GM18951 (cell line): Measurements from ENCODE around the gene LLGL2.
"Not testable (repeated sequence)": the region's sequence is repeated elsewhere in the genome, so short reads cannot be mapped to it uniquely, and the experiment has no call there.

Experiments
- POLR2A ChIP-seq: IDR thresholded peaks from 4 replicates; pipeline ENCODE4 v1.6.1; 2011; ENCODE audit warnings: mild to moderate bottlenecking; ENCODE audit not compliant: insufficient read length, insufficient read depth; ENCODE audit errors: extremely low read depth
- in situ Hi-C: fragments of 300-500 bp; cut with MboI; formaldehyde crosslinking; loops from one replicate; pipeline ENCODE4 v1.12.0; 2022; ENCODE audit warnings: low sequenced_read_pairs, mixed read lengths, inconsistent platforms; ENCODE audit not compliant: unreplicated experiment

The LLGL2 gene

DNA sequence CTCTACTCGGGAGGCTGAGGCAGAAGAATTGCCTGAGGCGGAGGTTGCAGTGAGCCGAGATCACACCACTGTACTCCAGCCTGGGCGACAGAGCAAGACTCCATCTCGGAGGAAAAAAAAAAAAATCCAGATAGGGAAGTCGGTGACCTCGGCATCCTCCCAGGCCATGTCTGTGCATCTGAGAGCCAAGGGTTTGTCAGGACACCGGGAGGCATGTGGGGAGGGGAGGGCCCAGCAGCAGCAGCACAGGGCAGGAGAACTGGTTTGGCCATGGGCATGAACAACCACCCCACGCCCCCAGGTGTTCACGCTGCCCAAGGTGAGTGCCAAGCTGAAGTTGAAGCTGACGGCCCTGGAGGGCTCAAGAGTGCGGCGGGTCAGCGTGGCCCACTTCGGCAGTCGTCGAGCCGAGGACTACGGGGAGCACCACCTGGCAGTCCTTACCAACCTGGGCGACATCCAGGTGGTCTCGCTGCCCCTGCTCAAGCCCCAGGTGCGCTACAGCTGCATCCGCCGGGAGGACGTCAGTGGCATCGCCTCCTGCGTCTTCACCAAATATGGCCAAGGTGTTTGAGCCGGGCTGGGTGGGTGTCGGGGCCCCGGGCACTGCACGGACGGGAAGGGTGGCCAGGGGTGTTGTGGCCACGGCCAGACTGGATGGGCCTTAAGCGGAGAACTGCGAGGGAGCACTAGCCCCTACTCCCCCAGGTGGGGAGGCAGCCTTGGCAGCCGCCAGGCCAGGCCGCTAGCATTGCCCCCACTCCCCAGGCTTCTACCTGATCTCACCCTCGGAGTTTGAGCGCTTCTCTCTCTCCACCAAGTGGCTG, 47.4 kb downstream of the LLGL2 start:
- TF ChIP-seq POLR2A = no peak
- in situ Hi-C loops = no loop called here

DNA sequence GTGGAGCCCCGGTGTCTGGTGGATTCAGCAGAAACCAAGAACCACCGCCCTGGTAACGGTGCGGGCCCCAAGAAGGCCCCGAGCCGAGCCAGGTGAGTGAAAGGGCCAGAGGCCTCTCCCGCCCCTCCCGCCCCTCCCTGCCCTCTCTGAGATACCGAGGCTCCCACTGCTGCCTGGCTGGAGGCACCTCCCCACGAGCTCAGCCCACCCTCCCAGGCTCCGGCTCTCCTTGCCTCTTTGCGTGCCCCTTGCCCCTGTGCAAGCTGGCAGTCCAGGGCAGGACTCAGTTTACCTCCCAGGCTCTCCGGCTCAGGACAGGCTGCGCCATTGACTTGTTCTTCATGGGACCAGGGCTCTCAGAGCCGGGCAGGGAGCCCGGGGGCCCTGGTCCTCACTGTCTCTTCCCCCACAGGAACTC, 48.1 kb downstream of the LLGL2 start:
- in situ Hi-C loops = no loop called here
- no peak for TF ChIP-seq POLR2A

DNA sequence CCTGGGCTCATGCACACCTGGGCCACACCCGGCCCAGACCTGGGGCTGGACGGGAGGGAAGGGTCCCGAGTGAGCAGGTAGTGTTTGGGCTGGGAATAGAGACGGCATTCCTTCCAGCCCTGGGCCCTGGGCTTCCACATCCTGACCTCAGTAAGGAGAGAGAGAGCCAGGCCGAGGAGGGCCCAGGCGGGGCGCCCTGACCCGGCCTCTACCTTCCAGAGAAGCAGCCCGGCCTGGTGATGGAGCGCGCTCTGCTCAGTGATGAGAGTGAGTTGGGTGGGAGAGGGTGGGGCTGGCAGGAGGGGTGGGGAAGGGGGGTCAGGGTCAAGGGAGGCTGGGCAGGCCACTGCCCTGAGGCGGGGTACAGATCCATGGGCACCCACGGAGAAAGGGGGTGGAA, 48.5 kb downstream of the LLGL2 start:
- in situ Hi-C loops = no loop called here
- TF ChIP-seq POLR2A = no peak

DNA sequence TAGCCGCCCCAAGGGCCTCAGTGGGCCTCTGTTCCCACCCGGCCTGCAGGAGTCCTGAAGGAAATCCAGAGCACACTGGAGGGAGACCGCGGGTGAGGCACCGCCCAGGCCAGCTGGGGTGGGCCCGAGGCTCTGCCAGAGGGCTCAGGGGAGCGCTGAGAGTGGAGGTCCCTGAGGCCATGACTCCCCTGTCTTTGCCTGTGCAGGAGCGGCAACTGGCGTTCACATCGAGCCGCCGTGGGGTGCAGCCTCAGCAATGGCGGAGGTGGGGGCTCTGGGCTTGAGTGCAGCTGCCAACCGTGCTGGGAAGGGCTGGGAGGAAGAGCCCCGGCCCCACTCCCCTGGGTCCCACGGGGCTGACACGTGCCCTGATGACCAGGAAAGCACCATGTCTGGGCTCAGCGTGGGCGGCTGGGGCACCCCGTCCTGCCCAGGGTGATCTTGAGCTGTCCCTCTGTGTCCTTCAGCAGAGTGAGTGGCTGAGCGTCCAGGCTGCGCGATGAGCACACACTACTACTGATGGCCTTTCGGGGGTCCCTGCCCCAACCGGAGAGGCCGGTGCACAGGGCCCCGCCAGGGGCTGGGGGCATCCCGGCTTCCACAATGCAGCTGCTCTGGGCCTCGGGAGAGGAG, 49.0 kb downstream of the LLGL2 start:
- in situ Hi-C loops = no loop called here
- TF ChIP-seq POLR2A = no peak

DNA sequence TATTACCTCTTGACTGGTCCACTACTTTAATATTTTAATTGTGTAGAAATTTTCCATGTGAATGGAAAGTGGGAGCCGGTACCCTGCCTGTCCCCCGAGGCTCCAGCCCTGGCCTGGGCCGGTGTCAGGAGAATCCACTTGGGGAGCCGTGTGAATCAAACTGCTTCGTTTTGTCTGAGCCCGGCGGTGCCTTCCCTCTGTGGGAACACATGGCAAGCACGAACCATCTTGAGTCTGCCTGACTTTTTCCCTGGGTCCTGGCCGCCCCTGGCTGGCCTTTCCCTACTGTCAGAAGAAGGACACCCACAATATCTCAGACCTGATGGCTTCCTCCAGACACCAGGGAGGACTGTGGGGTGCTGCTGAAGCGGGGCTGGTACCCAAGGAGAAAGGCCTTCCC, 49.7 kb downstream of the LLGL2 start:
- in situ Hi-C loops = no loop called here
- no peak for TF ChIP-seq POLR2A

DNA sequence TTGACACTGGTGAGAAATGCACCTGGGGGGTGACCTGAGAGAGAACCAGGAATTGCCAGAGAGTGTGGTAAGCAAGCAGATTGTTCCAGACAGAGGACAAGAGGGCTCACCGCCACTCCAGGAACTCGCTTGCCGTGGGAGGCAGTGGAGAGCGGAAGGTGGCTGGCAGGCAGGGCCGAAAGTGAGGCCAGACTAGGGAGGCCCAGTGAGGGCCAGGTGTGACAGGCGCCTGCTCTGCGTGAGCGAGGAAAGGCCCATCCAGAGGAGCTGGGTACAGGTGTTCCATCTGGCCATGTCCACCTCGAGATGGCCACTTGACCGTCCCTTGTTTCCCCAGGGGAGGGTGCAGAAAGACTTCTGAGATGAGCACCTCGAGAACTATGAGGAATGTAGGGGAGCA, 50.2 kb downstream of the LLGL2 start:
- TF ChIP-seq POLR2A = no peak
- in situ Hi-C loops = no loop called here

DNA sequence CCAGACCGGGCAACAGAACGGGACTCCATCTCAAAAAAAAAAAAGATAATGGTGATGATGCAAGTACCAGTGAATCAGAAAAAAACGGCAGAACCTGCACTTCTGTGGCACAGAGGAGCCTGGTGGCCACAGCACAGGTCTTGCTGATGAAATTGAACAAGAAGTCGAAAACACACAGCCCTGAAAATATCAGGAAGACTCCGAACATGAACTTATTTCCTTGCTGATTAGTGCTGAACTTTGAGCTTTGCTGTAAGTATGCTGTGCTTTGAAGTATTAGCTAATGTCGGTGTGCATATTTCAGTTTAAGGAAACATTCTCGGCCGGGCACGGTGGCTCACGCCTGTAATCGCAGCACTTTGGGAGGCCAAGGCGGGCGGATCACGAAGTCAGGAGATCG, 51.2 kb downstream of the LLGL2 start:
- in situ Hi-C loops = no loop called here
- TF ChIP-seq POLR2A = no peak

DNA sequence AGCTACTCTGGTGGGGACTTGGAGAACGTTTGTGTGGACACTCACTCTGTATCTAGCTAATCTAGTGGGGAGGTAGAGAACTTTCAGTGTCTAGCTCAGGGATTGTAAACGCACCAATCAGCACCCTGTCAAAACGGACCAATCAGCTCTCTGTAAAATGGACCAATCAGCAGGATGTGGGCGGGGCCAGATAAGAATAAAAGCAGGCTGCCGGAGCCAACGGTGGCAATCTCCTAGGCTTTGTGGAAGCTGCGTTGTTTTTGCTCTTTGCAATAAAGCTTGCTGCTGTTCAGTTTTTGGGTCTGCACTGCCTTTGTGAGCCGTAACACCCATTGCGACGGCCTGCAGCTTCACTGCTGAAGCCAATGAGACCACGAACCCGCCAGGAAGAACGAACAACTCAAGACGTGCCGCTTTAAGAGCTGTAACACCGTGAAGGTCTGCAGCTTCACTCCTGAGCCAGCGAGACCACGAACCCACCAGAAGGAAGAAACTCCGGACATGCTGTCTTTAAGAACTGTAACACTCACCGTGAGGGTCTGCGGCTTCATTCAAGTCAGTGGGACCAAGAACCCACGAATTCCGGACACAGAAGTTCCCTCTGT, 55.7 kb downstream of the LLGL2 start:
- in situ Hi-C loops = not testable (repeated sequence)

DNA sequence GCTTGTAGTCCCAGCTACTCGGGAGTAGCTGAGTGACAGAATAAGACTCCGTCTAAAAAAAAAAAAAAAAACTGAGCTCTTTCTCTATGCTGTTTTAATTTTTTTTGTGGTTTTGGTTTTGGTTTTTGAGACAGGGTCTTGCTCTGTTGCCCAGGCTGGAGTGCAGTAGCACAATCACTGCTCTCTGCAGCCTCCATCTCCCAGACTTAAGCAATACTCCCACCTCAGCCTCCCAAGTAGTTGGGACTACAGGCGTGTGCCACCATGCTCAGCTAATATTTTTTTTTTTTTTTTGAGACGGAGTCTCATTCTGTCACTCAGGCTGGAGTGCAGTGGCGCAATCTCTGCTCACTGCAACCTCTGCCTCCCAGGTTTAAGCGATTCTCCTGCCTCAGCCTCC, 57.7 kb downstream of the LLGL2 start:
- in situ Hi-C loops = not testable (repeated sequence)

DNA sequence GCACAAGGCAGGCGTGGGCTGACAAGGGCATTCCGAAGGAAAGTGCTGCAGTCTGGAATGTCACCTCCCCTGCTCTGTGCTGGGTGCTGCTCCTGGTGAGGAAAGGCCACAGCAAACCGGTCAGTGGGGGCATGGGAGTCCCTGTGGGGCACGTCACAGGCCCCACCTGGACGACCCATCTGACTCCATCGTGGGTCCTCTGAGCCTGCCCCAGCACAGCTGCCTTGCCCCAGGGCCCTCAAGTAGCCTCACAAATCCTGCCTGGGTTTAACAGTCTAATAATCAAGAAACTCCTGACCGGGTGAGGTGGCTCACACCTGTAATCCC, 59.3 kb downstream of the LLGL2 start:
- no peak for TF ChIP-seq POLR2A
- in situ Hi-C loops = no loop called here

DNA sequence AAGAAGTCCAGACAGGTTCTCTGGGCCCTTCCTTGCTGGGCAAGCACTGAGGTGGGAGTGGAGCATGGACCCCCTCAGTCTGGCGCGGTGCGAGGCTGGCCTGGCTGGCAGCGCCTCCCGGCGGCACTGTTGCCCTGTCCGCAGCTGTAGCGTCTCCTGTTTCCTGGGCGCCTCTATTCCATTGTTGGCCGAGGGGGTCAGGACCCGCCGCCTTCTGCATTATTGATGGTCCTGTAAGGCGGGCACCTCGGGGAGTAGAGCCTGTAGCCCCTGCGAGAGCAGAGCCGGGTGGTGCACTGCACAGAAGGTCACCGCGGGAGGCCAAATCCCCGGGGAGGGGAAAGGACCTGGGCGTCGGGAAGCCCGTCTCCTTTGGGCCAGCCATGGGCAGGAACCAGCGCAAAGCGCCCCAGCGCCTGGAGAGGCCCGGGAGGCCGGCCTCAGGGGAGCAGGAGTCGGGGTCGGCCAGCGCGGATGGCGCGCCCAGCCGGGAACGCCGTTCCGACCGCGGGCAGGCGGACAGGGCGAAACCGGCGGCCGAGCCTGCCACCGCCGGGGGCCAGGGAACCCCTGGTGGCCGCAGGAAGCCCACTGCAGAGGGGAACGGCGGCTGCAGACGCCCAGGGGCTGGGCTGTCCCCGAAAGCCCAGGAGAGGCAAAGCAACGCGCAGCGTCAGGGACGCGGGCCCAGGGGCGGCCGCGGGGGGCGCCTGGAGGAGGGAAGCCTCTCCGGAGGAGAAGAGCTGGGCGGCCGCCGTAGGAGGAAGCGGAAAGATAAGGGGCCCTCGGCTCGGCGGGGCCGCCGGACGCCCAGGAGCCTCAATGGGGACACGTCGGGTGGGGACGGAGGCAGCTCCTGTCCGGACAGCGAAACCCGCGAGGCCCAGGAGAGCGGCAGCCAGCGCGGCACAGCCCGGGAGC, 62.4 kb downstream of the LLGL2 start, which contains the start of gene MYO15B:
Gene MYO15B, plus strand, starts transcription at position 126 of the 921 bp plus-strand sequence. Its CDS starts 258 bp downstream, at position 384.
- in situ Hi-C loops = no loop called here
- no peak for TF ChIP-seq POLR2A

DNA sequence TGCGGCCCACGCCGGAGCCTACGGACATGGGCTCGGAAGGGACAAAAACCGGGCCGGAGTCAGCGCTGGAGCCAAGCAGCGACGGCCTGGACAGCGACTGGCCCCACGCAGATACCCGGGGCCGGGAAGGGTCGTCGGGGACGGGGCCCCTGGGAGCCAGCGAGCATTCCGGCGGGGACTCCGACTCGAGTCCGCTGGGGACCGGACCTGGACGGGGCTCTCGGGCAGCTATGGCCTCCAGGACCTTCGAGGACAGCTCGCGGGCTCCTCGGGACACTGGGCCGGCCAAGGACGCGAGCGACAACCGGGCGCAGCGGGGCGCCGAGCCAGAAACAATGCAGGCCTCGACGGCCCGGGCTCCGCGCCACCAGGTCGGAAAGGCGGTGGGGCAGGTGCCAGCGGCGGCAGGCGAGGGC, 63.1 kb downstream of the LLGL2 start:
- TF ChIP-seq POLR2A = no peak

More for the DNA sequence above, 63.1 kb downstream of the LLGL2 start:
- in situ Hi-C loops = no loop called here
